Measurements from ENCODE around the gene RBFOX1.

DNA sequence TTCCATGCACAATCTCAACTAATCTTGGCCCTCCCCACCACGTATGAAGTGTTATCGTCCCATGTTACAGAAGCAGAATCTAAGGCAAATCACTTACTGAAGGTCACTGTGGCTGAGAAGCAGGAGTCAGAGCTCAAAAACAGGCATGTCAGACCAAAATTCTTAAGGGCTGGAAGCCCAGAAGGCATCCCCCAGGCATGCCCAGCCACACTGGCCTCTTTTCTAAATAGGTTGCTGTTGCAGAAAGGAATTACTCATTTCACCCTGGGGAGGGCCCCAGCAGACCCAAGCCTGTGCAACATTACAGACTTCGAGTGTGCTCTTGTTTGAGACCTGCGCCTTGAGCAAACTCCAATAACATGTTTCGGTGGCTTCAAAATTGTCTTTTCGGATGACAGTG, 194.1 kb downstream of the RBFOX1 start:
- TF ChIP-seq CTCF (IDR thresholded peaks at IDR 0.05), result no peak
- no peak for TF ChIP-seq POLR2A (IDR thresholded peaks at IDR 0.05)
- TF ChIP-seq POLR2AphosphoS5 (IDR thresholded peaks at IDR 0.05), result no peak
